Erythroblast (primary cell): ENCODE results near the gene IFT122.

Experiments used
- GATA1 ChIP-seq: IDR thresholded peaks from 2 replicates; pipeline ENCODE4 v1.6.1; 2011; ENCODE audit warnings: low read depth, mild to moderate bottlenecking, control low read depth, low read length, moderate library complexity
- POLR2A ChIP-seq: IDR thresholded peaks from 2 replicates; pipeline ENCODE4 v1.6.1; 2011; ENCODE audit warnings: mild to moderate bottlenecking, low read length

GRCh38 chr3:129553171-129553570 lies 113.1 kb downstream of the IFT122 start:
- TF ChIP-seq POLR2A: no peak
- no peak for TF ChIP-seq GATA1
